ENCODE results near the gene ARHGEF3. TPM values are rescaled to one million over a fixed set of nuclear protein-coding genes. Genes with fewer than 3 reads are reported as not detected.

ARHGEF3 gene
- total RNA-seq, 1 donor from 2014 or later: 36.7 TPM

- DNase-seq (ENCODE audit: low read depth): no peak
Observed at GRCh38 chr3:56772952-56773938, 28.5 kb downstream of the ARHGEF3 start.

DNA sequence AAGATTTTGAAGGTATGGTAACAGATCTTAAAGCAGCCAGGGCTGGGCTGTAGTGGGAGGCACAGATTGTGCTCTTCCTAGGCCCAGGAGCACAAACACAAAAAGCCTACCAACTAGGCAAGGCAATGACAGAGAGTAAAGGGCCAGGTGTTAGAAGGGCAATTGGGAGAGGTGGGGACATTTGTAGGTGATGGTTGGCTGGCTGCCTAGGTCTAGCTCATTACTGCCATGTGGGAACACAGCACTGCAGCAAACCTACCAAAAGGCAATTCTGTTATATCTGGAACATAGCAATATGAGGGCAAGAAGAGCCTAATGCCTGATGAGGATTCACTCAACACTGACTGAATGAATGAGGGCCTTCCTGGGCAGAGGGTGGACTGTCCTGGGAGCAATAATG is 30.4 kb downstream of the ARHGEF3 start:
- no peak for DNase-seq (ENCODE audit: low read depth)

GRCh38 chr3:56769116-56769707 is 32.5 kb downstream of the ARHGEF3 start:
- DNase-seq (ENCODE audit: low read depth): no peak

DNA sequence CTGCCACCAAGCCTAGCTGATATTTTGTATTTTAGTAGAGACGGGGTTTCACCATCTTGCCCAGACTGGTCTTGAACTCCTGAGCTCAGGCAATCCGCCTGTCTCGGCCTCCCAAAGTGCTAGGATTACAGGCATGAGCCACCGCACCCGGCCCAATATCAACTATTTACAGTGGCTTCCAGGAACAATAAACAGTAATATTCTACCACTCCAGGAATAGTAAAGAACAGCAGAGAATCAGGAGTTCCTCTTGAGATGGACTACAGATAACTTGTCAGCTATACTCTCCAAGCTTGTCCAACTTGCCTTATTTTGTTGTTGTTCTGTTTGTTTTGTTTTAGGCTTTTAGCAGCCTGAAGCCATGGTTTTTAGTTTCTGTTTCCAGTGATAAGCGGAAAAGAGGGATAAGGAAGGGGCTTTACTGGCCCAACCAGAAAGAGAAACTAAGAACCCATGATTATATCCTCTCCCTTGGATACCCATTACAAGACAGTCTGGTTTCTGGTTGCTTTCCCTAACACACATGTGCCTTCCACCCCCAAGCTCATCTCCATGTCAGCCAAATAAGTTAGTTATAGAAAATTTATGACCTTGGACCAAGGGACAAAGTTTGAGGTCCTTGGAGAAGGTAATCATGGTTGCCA is 36.7 kb downstream of the ARHGEF3 start:
- no peak for DNase-seq (ENCODE audit: low read depth)

GRCh38 chr3:56764184-56764583 is 37.6 kb downstream of the ARHGEF3 start:
- DNase-seq (ENCODE audit: low read depth): no peak

GRCh38 chr3:56763233-56763632 is 38.5 kb downstream of the ARHGEF3 start:
- no peak for DNase-seq (ENCODE audit: low read depth)

- no peak for DNase-seq (ENCODE audit: low read depth)
Observed at GRCh38 chr3:56762718-56763117, 39.0 kb downstream of the ARHGEF3 start.

DNA sequence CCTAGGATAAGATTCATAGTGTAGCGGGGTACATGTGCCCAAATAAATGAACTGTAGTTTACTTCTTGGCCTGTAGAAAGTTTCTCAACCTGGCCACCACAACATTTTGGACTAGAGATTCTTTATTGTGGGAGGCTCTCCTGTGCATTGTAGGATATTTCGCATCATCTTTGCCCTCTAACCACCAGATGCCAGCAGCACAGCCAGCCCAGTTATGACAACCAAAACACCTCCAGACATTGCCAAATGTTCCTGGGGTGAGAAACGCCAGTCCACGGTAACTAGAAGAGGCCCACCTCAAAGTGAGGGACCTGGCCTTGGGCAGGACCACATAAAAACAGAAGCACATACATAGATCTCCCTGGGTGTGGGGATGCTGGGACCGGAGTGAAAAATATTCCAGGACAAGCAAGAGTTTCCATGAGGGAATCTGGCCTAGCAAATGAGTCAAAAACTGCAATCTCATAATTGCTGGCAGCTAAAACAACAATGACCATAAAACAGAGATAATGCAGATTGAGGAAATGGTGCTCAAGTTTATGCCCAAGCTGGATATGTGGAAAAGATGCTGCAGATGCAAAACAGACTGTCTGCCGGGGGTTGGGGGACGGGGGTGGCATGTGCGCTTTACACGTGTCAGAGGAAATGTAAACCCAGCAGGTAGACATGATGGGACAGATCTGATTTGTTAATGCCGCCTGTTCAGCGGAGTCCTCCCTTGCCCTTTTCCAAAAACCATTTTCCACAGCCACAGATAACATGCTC is 39.7 kb downstream of the ARHGEF3 start:
- no peak for DNase-seq (ENCODE audit: low read depth)

DNA sequence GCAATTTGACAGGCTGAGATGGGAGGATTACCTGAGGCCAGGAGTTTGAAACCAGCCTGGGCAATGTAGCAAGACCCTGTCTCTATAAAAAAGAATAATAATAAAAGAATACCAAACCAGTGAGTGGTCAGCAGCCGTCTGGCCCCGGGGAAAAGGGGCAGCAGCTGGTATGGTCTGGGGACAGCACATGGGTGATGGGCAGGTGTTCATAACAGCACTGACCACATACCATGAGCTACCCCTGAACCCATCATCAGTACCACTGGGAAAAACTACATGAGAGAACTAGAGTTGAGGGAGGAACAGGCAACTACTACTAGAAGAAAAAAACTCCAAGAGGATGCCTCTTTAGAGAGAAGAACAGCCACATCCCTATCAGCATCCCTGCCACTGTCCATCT is 40.7 kb downstream of the ARHGEF3 start:
- no peak for DNase-seq (ENCODE audit: low read depth)

- DNase-seq (ENCODE audit: low read depth): no peak
Observed at GRCh38 chr3:56759532-56759931, 42.2 kb downstream of the ARHGEF3 start.

DNA sequence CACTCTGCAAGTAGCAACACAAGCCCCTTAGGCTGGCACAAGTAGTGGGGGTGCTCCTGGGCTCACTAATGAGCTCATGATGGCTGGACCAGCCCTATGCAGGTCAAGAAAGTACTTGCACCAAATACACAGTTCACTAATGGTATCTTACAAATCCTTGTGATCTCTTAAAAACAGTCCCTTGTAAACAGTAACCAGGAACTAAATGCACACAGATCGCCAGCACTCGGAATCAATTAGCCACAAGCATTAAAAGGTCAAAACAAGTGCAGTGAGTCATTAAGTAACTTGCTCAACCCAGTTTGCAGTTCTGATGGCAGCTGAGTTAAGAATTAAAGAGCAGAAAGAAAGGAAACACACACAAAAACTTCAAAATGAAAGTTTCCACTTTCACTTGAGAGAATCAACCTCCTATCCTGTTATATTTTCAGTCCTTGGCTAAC is 43.2 kb downstream of the ARHGEF3 start:
- DNase-seq (ENCODE audit: low read depth): peak; percentile 99

- DNase-seq (ENCODE audit: low read depth): peak; percentile 43
Observed at GRCh38 chr3:56758042-56758441, 43.7 kb downstream of the ARHGEF3 start.

GRCh38 chr3:56754741-56755417 is 46.9 kb downstream of the ARHGEF3 start:
- no peak for DNase-seq (ENCODE audit: low read depth)

DNA sequence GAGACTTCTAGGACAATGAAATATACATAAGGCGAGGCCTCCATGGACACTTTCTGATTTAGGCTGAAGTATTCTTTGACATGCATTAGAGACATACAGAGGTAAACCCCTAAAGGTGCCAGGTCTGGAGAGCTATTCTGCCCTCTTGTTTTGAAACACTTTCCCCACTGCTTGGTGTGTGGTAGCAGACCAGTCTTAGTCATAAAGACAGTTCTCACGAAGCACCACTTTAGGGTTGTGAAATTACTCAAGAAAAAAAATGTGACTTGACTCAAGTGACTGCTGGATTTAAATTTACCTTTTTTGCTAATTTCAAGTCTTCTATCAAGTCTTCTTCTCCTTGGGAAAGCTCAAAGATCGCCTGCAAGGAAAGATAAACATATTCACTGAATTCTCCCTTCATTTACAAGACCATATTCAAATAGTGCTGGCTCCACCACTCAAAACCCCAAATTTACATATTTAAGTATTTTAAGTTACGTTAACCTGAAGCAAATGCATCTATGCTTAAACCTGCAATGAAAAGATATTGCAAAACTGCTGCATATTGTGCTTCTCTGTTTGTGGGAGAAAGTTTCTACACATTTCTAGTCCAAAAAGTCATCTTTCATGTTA is 48.4 kb downstream of the ARHGEF3 start:
- peak; percentile 79 for DNase-seq (ENCODE audit: low read depth)

DNA sequence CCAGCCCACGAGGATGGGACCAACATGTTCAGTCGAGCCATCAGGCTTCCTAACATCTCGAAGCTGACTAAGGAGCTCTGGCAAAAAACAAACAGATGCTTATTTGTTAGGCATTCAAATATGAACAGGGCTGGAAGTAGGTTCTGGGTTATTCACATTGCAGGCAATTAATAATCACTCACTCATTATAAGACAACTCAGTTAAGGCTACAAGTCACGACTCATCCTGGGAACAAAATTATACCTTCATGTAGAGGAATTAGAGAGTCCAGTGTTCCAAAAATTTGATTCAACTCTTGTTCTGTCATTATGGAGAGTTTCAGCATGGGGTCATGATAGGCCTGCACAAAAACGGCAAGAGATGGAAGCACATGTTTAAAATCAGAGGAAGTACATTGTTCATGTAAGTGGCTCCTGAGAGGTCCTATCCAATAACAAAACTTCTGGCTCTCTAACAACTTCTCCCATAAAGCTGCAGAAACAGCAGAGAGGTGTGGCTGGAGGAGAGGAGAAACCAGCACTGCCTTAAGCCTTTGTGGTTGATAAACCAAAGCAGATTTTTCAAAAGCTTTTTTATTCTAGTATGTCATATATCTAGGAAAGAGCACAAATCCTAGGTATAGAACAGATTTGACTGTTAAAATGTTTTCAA is 50.6 kb downstream of the ARHGEF3 start:
- peak; percentile 55 for DNase-seq (ENCODE audit: low read depth)

DNA sequence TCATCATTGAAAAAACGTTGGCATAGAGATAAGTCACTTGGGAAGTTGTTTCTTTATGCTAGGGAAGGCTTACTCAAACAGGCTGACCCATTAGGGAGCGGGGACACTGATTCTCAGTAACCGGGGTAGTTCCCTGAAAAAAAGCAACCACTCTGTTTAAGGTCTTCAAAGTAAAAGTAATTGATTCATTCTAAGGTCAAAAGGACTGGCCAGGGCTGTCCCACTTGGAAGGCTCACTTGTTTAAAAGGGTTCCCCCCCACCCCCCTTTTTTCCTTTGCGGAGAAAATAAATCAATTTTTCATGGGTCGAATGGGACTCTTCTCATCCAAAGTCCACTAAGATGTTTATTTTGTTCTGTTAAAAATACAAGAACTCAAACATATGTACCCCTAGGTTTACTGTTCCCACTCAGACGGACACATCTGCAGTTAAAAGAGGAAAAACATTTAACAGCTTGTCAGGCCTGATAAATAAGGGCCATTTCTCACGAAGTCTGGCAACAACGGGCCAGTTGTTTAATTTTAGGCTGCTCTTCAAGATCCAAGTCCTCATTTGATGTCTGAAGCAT is 53.0 kb downstream of the ARHGEF3 start:
- DNase-seq (ENCODE audit: low read depth): no peak

GRCh38 chr3:56747150-56747549 is 54.6 kb downstream of the ARHGEF3 start:
- DNase-seq (ENCODE audit: low read depth): peak; percentile 27

GRCh38 chr3:56744016-56744415 is 57.7 kb downstream of the ARHGEF3 start:
- no peak for DNase-seq (ENCODE audit: low read depth)

DNA sequence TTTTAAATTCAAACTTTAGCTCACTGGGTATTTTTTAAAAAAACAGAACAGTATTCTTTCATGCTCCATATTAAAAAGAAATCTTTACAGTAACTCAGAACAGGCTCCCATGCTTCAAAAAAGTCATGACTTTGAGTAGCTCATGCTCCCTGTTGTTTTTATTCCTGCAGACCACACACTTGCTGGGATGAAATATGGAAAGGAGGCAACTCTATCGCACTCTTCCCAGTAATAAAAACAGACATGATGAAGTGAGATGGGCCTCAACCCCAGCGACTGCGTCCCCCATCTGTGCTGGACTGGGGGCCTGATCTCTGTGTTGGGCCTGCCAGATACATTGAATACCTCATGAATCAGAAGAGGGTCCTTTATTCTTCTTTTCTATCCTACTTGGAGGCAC is 58.9 kb downstream of the ARHGEF3 start:
- DNase-seq (ENCODE audit: low read depth): no peak

DNA sequence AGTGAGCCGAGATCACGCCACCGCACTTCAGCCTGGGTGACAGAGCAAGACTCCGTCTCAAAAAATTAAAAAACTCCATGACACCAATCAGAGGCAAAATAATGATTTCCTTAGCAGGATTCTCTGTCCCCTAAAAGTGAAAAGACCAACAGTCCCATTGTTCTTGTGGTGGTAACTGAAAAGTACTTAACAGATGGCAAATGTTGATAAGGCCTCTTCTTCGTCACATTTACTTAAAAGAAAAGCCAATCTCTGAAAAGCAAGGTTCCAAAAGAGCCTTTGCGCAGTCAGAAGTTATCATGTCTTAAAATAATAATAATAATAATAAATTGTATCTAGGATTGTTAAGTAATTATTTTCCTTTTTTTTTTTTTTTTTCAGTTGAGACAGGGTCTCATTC is 62.7 kb downstream of the ARHGEF3 start:
- DNase-seq (ENCODE audit: low read depth): no peak
